ENCODE measurements around the gene TTLL8. TPM values are rescaled to one million over a fixed set of nuclear protein-coding genes. Genes with fewer than 3 reads are reported as not detected.

TTLL8 gene
- total and polyA plus RNA-seq, 2 donors (not counting 3 experiments of a cell fraction or from before 2014, with no cell fraction given): not detected

DNA sequence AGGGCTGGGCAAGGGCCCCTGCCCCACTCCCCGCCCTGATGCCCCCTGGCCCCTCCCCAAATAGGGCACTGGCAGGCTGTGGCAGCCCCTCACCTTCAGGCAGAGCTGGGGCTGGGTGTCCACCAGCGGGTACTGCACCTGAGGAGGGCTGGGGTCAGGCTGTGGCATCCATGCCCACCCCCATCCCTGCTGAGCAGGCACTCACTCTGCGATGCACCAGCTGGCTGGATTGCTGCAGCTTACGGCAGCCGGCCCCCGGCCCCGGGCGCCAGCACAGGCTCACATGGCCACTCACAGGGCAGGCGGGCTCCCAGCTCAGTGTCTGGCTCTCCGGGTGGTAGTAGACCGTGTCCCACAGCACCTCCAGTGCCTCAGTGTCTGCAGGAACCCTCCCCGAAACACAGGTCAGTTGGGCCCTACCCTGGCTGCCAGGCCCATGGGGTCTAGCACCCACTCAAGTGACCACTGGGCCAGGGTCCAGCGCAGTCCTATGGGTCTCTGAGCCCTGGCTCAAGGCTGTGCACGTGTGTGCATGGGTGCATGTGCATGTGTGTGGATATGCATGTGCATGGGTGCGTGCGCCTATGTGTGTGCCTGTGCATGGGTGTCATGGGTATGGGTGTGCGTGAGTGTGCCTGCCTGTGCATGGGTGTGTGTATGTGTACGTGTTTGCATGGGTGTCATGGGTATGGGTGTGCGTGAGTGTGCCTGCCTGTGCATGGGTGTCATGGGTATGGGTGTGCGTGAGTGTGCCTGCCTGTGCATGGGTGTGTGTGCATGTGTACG is 60.0 kb downstream of the TTLL8 start:
- H3K36me3 ChIP-seq (ENCODE audit: control insufficient read depth in 2 of 2, extremely low read depth in 1 of 2, insufficient read depth in 2 of 2, low read length in 2 of 2): no peaks in the 10 kb centered on the region
- no peaks in the 10 kb centered on the region for H3K27me3 ChIP-seq (ENCODE audit: control insufficient read depth in 2 of 2, insufficient read depth in 2 of 2, low read length in 2 of 2)
- no peaks in the 10 kb centered on the region for H3K79me2 ChIP-seq (ENCODE audit: control insufficient read depth, insufficient read depth, low read length)
- DNase-seq (ENCODE audit: low read depth, low spot score): no peak
- BruUV-seq (replicated peaks): no TSS peak
- CTCF ChIA-PET: interaction anchor here (0.6 to 1.2 kb wide), 2 partner anchors 32 to 532 kb away, joined by 5 read pairs; partner anchors contain the start of gene TYMP
- H3K4me3 ChIP-seq (replicated peaks in 1 of 3; ENCODE audit: insufficient read depth in 1 of 3, low read depth in 1 of 3, low read length in 3 of 3): no peak overlapping the region
- H2AFZ ChIP-seq (ENCODE audit: low read depth, low read length): no peak overlapping the region
- TF ChIP-seq FOS (IDR thresholded peaks at IDR 0.05; ENCODE audit: borderline replicate concordance, insufficient read depth, low read length) (no peak), MYC (IDR thresholded peaks at IDR 0.05; ENCODE audit: low read depth, low read length) (no peak), POLR2AphosphoS5 (IDR thresholded peaks at IDR 0.05; ENCODE audit: insufficient read depth, low read depth, low read length) (no peak), EZH2 (IDR thresholded peaks at IDR 0.05; ENCODE audit: borderline replicate concordance, low read depth, low read length, severe bottlenecking) (no peak), JUN (IDR thresholded peaks at IDR 0.05; ENCODE audit: borderline replicate concordance, insufficient read depth, insufficient read length, low read depth) (no peak), GATA2 (IDR thresholded peaks at IDR 0.05; ENCODE audit: insufficient read depth, insufficient read length, low read depth, low read length) (no peak), POLR2A (IDR thresholded peaks at IDR 0.05; ENCODE audit: low read depth, low read length) (no peak)
- TF ChIP-seq, protein P1, sequence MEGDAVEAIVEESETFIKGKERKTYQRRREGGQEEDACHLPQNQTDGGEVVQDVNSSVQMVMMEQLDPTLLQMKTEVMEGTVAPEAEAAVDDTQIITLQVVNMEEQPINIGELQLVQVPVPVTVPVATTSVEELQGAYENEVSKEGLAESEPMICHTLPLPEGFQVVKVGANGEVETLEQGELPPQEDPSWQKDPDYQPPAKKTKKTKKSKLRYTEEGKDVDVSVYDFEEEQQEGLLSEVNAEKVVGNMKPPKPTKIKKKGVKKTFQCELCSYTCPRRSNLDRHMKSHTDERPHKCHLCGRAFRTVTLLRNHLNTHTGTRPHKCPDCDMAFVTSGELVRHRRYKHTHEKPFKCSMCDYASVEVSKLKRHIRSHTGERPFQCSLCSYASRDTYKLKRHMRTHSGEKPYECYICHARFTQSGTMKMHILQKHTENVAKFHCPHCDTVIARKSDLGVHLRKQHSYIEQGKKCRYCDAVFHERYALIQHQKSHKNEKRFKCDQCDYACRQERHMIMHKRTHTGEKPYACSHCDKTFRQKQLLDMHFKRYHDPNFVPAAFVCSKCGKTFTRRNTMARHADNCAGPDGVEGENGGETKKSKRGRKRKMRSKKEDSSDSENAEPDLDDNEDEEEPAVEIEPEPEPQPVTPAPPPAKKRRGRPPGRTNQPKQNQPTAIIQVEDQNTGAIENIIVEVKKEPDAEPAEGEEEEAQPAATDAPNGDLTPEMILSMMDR (IDR thresholded peaks at IDR 0.05; ENCODE audit: extremely low read depth in 1 of 2, insufficient read depth in 1 of 2, low read depth in 1 of 2, low read length in 2 of 2): no peak
- H3K4me1 ChIP-seq (ENCODE audit: control insufficient read depth, extremely low read depth, insufficient read depth, low read length): no peaks in the 10 kb centered on the region
- no peak for FAIRE-seq
- H4K20me1 ChIP-seq (replicated peaks; ENCODE audit: control insufficient read depth, extremely low read depth, insufficient read depth, low read length): no peaks in the 10 kb centered on the region
- H3K9me3 ChIP-seq (replicated peaks; ENCODE audit: control insufficient read depth, insufficient read depth, low read length): no peaks in the 10 kb centered on the region
- H3K9me1 ChIP-seq (replicated peaks; ENCODE audit: control insufficient read depth, extremely low read depth, insufficient read depth, low read length): no peaks in the 10 kb centered on the region
- H3K9ac ChIP-seq (replicated peaks; ENCODE audit: extremely low read depth, insufficient read depth, low read length): no peak overlapping the region
- no peak overlapping the region for H3K27ac ChIP-seq (ENCODE audit: insufficient read depth, low read depth, low read length)
- H3K4me2 ChIP-seq (ENCODE audit: insufficient read depth, low read length): no peak overlapping the region
- dilution Hi-C loops (cut with MboI; ENCODE audit: extremely low pct_ligation_motif_present, low sequenced_read_pairs) (no loop called here), intact Hi-C loops (cut with micrococcal nuclease) (no loop called here)
- POLR2A ChIA-PET: interaction anchor here (0.6 kb wide), 1 partner anchor 13 kb away, joined by 6 read pairs; no protein-coding TSS in a partner anchor
